Left hindlimb (tissue), 1 donor: ENCODE measurements around the gene ALDH1B1.

ENCODE experiments used
- DNase-seq: peaks from one replicate; pipeline ENCODE4 v3.0.0-alpha.2; 2018

Gene ALDH1B1

GRCh38 chr9:38442473-38443096 lies 50.1 kb downstream of the ALDH1B1 start:
- no peak for DNase-seq

GRCh38 chr9:38443181-38443580 lies 50.7 kb downstream of the ALDH1B1 start:
- DNase-seq = no peak

GRCh38 chr9:38443597-38443996 lies 51.1 kb downstream of the ALDH1B1 start:
- DNase-seq = no peak

GRCh38 chr9:38445154-38446043 lies 52.9 kb downstream of the ALDH1B1 start:
- no peak for DNase-seq

- DNase-seq = no peak
Observed at GRCh38 chr9:38447703-38448102, 55.2 kb downstream of the ALDH1B1 start.
